ENCODE data around the gene MYBPHL.

DNA sequence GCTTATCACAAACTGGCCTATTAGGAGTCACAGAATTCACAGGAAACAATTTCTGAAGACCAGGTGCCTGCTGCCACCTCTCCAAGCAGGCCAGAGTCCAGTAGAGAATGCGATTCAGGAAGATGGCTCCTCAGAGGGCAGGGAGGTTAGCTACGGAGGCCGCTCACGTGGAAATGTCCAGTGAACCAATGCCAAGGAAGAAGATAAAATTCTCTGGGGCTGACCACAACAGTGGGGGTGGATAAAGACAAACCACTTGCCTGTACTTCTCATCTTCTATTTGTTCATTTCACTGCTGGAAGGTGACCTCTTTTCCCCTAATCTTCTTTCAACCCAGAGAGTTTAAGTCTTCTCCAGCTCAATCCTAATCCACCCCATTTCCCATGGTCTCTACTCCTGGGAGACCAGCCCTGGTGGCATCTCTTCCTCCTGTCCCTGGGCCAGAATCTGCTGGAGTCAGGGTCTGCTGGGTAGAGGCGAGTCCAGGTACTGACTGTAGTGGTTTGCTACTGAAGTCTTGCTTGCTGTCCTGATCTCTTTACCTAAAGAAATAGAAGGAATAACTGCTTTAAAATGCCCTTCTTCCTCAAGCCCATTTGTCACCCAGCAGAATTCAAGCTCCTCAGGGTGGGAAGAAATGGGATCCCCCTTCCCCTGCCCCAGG is 27.1 kb downstream of the MYBPHL start:
- TF ChIP-seq POLR2A (IDR thresholded peaks at IDR 0.05; ENCODE audit: low read depth, low read length) (no peak), POLR2AphosphoS5 (IDR thresholded peaks at IDR 0.05; ENCODE audit: low read depth, low read length) (no peak)

Measured in GM12892 (cell line).